ENCODE results near the gene RAB3C. TPM values are rescaled to one million over a fixed set of nuclear protein-coding genes. Genes with fewer than 3 reads are reported as not detected.
"Not testable (repeated sequence)": the region's sequence is repeated elsewhere in the genome, so short reads cannot be mapped to it uniquely, and the experiment has no call there.

Gene RAB3C, protein sequence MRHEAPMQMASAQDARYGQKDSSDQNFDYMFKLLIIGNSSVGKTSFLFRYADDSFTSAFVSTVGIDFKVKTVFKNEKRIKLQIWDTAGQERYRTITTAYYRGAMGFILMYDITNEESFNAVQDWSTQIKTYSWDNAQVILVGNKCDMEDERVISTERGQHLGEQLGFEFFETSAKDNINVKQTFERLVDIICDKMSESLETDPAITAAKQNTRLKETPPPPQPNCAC
- 12.6 TPM for polyA plus RNA-seq (2013, experiment 1 of 2)
- 11.0 TPM for polyA plus RNA-seq (2013, experiment 2 of 2)

DNA sequence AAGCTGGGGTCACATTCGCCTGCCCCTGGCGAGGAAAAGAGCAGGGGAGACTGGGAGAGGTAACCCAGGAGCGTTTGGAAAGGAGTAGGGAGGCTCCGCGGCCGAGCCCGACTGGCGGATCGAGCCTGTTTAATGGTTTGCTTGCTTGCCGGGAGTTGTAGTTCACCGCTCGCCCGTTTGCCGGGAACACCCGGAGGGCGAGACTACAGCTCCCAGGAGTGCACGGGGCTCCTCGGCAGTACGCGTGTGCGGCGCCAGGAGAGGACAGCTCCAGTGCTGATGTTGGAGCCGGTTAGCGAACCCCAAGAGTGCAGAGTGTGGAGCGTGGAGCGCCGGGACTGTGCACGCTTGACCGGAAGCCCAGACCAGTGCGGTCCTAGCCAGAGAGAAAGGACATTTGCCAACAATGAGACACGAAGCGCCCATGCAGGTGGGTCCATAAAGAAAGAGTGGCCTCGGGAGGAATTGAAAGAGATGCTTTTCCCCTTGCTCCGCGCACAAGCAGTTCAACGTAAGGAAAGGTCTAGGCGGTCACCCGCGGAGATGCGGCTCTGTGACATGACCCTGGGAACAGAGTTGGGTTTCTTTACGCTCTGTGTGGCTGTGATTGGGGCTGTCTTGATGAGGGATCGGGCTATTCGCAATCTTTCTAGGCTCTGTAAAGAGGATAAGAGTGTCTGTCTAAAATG lies at the start of gene RAB3C:
Gene RAB3C (plus strand): TSS at position 273 of the 689 bp plus-strand sequence. CDS start 134 bp downstream, at position 407.
- H3K27ac ChIP-seq (ENCODE audit: low read depth, low read length, severe bottlenecking) = no peak within 1 kb of the TSS
- no peaks in the 10 kb centered on the region for H3K36me3 ChIP-seq (ENCODE audit: control insufficient read depth, insufficient read depth, low read length)
- WGBS, 2 experiments (ENCODE audit: insufficient coverage in 2 of 2) = 0 to 1% methylated on average over 36 to 41 of the region's 43 CpGs
- H3K4me1 ChIP-seq (ENCODE audit: control insufficient read depth, insufficient read depth, low read length, poor library complexity, severe bottlenecking) = no peaks in the 10 kb centered on the region
- no peaks in the 10 kb centered on the region for H3K9me3 ChIP-seq (ENCODE audit: control insufficient read depth, low read length)
- H3K4me3 ChIP-seq (ENCODE audit: extremely low read depth, insufficient read depth, low read length, poor library complexity, severe bottlenecking) = peak within 1 kb of the TSS; percentile 71

DNA sequence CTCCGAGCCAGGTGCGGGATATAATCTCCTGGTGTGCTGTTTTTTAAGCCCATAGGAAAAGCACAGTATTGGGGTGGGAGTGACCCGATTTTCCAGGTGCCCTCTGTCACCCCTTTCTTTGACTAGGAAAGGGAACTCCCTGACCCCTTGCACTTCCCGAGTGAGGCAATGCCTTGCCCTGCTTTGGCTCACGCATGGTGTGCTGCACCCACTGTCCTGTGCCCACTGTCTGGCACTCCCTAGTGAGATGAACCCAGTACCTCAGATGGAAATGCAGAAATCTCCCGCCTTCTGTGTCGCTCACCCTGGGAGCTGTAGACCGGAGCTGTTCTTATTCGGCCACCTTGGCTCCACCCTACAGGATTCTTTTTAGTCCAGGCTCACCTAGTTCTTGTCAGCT lies 40.9 kb upstream of the RAB3C start:
- H3K9me3 ChIP-seq (ENCODE audit: control insufficient read depth, low read length); H3K36me3 ChIP-seq (ENCODE audit: control insufficient read depth, insufficient read depth, low read length); H3K27ac ChIP-seq (ENCODE audit: low read depth, low read length, severe bottlenecking); H3K4me3 ChIP-seq (ENCODE audit: extremely low read depth, insufficient read depth, low read length, poor library complexity, severe bottlenecking): not testable (repeated sequence)
- WGBS, 2 experiments (ENCODE audit: insufficient coverage in 2 of 2) = 95 to 96% methylated on average over 6 to 7 of the region's 9 CpGs
- H3K4me1 ChIP-seq (ENCODE audit: control insufficient read depth, insufficient read depth, low read length, poor library complexity, severe bottlenecking) = peaks cover 10% of the 10 kb centered on the region

DNA sequence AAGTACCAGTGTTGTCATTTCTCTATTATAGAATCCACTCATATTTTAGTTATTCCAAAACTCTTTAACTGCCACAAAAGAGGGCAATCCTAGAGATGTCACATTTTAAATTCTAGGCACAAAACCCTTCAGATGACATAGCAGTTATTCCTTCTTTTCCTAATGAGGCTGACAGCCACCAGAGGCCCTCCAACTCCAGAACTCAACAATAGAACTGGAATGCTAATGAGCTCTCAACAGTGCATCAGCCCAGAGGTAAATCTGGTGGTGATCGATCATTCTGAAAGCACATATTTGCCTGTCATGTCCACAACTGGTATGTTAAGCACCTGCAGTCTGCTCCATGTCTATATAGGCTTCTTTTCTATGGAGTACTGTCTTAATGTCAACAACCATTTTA lies 40.2 kb upstream of the RAB3C start:
- Histone ChIP-seq H3K36me3 (ENCODE audit: control insufficient read depth, insufficient read depth, low read length) (no peaks in the 10 kb centered on the region), H3K27ac (ENCODE audit: low read depth, low read length, severe bottlenecking) (no peak overlapping the region), H3K4me1 (ENCODE audit: control insufficient read depth, insufficient read depth, low read length, poor library complexity, severe bottlenecking) (peaks cover 10% of the 10 kb centered on the region), H3K9me3 (ENCODE audit: control insufficient read depth, low read length) (no peaks in the 10 kb centered on the region), H3K4me3 (ENCODE audit: extremely low read depth, insufficient read depth, low read length, poor library complexity, severe bottlenecking) (no peak overlapping the region)
- WGBS, 2 experiments (ENCODE audit: insufficient coverage in 2 of 2) = 77 to 88% methylated on average over 1 of the region's 1 CpG

DNA sequence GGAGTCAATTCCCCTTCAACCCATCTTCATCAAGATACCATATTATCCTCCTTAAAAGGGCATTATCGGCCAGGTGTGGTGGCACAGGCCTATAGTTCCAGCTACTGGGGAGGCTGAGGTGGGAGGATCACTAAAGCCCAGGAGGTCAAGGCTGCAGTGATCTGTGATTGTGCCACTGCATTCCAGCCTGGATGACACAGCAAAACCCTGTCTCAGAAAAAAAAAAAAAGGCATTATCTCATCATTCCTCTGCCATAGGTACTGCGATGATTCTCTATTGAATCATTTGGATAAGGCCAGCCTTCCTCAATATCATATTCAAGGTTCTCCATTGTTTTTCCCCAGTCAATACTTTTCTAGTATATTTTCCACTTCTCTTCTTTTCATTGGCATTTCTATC lies 39.2 kb upstream of the RAB3C start:
- H3K27ac ChIP-seq (ENCODE audit: low read depth, low read length, severe bottlenecking) = no peak overlapping the region
- H3K4me1 ChIP-seq (ENCODE audit: control insufficient read depth, insufficient read depth, low read length, poor library complexity, severe bottlenecking) = peaks cover 10% of the 10 kb centered on the region
- no peaks in the 10 kb centered on the region for H3K36me3 ChIP-seq (ENCODE audit: control insufficient read depth, insufficient read depth, low read length)
- WGBS, 2 experiments (ENCODE audit: insufficient coverage in 2 of 2) = 90 to 100% methylated on average over 1 of the region's 2 CpGs
- H3K9me3 ChIP-seq (ENCODE audit: control insufficient read depth, low read length) = no peaks in the 10 kb centered on the region
- H3K4me3 ChIP-seq (ENCODE audit: extremely low read depth, insufficient read depth, low read length, poor library complexity, severe bottlenecking) = no peak overlapping the region

DNA sequence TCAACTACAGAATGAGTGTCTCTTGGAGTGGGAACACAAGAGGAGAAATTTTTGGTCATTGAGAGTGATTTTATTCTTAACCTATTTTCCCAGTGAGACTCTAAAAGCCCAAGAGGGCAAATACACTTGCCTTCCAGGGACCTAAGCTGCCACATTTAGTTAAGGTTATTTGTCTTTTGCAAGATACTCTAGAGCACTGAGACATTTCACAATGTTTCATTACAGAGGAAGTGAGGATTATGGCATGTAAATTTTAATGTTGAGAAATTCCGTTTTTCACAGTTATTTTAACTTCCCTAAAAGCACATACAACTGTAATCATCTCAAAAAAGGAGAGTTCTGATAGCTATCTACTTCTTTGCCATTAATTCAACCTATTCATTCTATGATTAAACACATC lies 38.7 kb upstream of the RAB3C start:
- no peaks in the 10 kb centered on the region for H3K9me3 ChIP-seq (ENCODE audit: control insufficient read depth, low read length)
- H3K4me1 ChIP-seq (ENCODE audit: control insufficient read depth, insufficient read depth, low read length, poor library complexity, severe bottlenecking) = peaks cover 10% of the 10 kb centered on the region
- no peaks in the 10 kb centered on the region for H3K36me3 ChIP-seq (ENCODE audit: control insufficient read depth, insufficient read depth, low read length)
- no peak overlapping the region for H3K27ac ChIP-seq (ENCODE audit: low read depth, low read length, severe bottlenecking)
- H3K4me3 ChIP-seq (ENCODE audit: extremely low read depth, insufficient read depth, low read length, poor library complexity, severe bottlenecking) = no peak overlapping the region
- no CpG with 5 or more reads among the region's 1 CpG for WGBS, 2 experiments (ENCODE audit: insufficient coverage in 2 of 2)

DNA sequence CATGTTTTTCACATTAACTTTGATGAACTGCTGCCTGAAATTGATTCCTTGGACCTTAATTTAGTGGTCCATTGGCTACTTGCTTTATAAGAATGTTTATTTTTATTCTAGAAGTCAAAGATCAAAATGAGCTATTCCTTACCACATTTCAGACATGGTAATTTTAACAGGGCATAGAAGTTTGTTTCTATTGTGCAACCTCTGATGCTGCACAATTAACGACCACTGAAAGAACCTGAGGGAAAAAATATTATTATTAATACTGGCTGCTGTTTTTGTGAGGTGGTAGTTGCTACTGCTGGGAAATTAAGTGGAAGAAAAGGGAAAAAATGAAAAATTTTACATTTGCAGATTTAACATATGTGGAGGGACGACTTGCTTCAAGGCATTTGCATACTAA lies 37.9 kb upstream of the RAB3C start:
- peaks cover 10% of the 10 kb centered on the region for H3K4me1 ChIP-seq (ENCODE audit: control insufficient read depth, insufficient read depth, low read length, poor library complexity, severe bottlenecking)
- H3K36me3 ChIP-seq (ENCODE audit: control insufficient read depth, insufficient read depth, low read length) = no peaks in the 10 kb centered on the region
- no peak overlapping the region for H3K4me3 ChIP-seq (ENCODE audit: extremely low read depth, insufficient read depth, low read length, poor library complexity, severe bottlenecking)
- H3K27ac ChIP-seq (ENCODE audit: low read depth, low read length, severe bottlenecking) = no peak overlapping the region
- WGBS, 2 experiments (ENCODE audit: insufficient coverage in 2 of 2) = 100% methylated on average over 1 of the region's 2 CpGs; no CpG with 5 or more reads in 1 of the 2 experiments
- no peaks in the 10 kb centered on the region for H3K9me3 ChIP-seq (ENCODE audit: control insufficient read depth, low read length)

DNA sequence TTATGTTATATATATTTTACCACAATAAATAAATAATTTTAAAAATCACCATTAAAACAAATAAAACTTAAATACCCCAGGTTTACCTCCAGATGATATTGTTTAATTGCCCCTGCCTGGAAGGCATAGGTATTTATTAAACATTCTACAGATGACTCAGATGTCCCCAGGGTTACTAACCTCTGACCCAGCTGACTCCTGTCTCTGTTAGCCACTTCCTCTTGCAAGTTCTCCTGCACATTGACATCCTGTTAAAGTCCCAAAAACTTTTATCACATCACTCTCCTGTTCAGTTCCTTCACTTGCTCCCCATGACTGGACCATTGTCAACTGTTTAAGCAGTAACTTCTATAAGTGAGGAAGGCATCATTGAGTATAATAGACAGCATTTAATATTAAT lies 37.0 kb upstream of the RAB3C start:
- no peak overlapping the region for H3K27ac ChIP-seq (ENCODE audit: low read depth, low read length, severe bottlenecking)
- H3K4me3 ChIP-seq (ENCODE audit: extremely low read depth, insufficient read depth, low read length, poor library complexity, severe bottlenecking) = no peak overlapping the region
- no peaks in the 10 kb centered on the region for H3K36me3 ChIP-seq (ENCODE audit: control insufficient read depth, insufficient read depth, low read length)
- H3K9me3 ChIP-seq (ENCODE audit: control insufficient read depth, low read length) = no peaks in the 10 kb centered on the region
- H3K4me1 ChIP-seq (ENCODE audit: control insufficient read depth, insufficient read depth, low read length, poor library complexity, severe bottlenecking) = peaks cover 10% of the 10 kb centered on the region

DNA sequence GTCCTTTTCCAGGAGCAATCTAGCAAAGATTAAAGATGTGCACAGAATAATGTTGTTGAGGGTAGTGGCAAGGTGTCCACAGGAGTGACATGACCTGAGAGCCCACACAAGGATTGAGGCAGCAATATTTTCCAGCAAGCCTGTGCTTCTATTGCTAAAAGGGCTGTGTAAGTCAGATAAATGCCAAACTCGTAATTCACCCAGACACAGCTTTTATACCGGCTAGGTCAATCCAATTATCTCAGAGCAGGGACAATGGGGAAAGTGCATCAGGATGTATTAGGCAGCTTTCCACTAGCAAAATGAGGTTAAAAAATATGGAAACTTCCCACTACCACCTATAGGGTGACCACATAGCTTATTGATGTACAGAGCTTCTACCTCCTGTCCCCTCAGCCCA lies 34.8 kb upstream of the RAB3C start:
- 80% methylated on average over 1 of the region's 2 CpGs; no CpG with 5 or more reads in 1 of the 2 experiments for WGBS, 2 experiments (ENCODE audit: insufficient coverage in 2 of 2)

DNA sequence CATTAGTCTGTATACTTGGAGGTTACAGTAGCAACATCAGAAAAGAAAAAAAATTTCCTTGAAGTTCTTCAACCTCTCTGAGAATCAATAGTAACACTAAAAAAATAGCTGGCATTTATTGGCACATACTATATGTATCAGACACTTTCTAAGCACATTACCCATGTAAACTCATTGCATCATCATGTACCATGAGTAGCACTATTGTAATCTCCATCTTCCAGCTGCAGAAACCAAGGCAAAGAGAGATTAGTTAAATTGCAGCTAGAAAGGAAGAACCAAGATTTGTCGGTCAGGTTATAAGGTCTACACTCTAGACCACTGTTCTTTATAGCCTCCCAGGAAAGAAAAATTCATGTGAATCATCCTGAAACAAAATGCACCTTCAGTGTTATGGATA lies 31.4 kb upstream of the RAB3C start:
- Histone ChIP-seq H3K4me1 (ENCODE audit: control insufficient read depth, insufficient read depth, low read length, poor library complexity, severe bottlenecking) (peaks cover 2% of the 10 kb centered on the region), H3K36me3 (ENCODE audit: control insufficient read depth, insufficient read depth, low read length) (no peaks in the 10 kb centered on the region), H3K9me3 (ENCODE audit: control insufficient read depth, low read length) (no peaks in the 10 kb centered on the region), H3K27ac (ENCODE audit: low read depth, low read length, severe bottlenecking) (no peak overlapping the region), H3K4me3 (ENCODE audit: extremely low read depth, insufficient read depth, low read length, poor library complexity, severe bottlenecking) (no peak overlapping the region)
- 83% methylated on average over 1 of the region's 1 CpG; no CpG with 5 or more reads in 1 of the 2 experiments for WGBS, 2 experiments (ENCODE audit: insufficient coverage in 2 of 2)

More for the DNA sequence above, 34.8 kb upstream of the RAB3C start:
- no peak overlapping the region for H3K27ac ChIP-seq (ENCODE audit: low read depth, low read length, severe bottlenecking)
- no peaks in the 10 kb centered on the region for H3K36me3 ChIP-seq (ENCODE audit: control insufficient read depth, insufficient read depth, low read length)
- H3K9me3 ChIP-seq (ENCODE audit: control insufficient read depth, low read length) = no peaks in the 10 kb centered on the region
- H3K4me3 ChIP-seq (ENCODE audit: extremely low read depth, insufficient read depth, low read length, poor library complexity, severe bottlenecking) = no peak overlapping the region
- H3K4me1 ChIP-seq (ENCODE audit: control insufficient read depth, insufficient read depth, low read length, poor library complexity, severe bottlenecking) = peaks cover 10% of the 10 kb centered on the region

DNA sequence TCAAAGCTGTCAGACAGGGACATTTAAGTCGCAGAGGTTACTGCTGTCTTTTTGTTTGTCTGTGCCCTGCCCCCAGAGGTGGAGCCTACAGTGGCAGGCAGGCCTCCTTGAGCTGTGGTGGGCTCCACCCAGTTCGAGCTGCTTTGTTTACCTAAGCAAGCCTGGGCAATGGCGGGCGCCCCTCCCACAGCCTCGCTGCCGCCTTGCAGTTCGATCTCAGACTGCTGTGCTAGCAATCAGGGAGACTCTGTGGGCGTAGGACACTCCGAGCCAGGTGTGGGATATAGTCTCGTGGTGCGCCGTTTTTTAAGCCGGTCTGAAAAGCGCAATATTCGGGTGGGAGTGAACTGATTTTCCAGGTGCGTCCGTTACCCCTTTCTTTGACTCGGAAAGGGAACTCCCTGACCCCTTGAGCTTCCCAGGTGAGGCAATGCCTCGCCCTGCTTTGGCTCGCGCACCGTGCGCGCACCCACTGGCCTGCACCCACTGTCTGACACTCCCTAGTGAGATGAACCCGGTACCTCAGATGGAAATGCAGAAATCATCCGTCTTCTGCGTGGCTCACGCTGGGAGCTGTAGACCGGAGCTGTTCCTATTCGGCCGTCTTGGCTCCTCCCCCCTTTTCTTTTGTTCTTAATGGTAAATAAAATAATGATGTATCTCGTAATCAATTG lies 25.1 kb upstream of the RAB3C start:
- not testable (repeated sequence) for H3K27ac ChIP-seq (ENCODE audit: low read depth, low read length, severe bottlenecking); H3K9me3 ChIP-seq (ENCODE audit: control insufficient read depth, low read length); H3K36me3 ChIP-seq (ENCODE audit: control insufficient read depth, insufficient read depth, low read length); H3K4me1 ChIP-seq (ENCODE audit: control insufficient read depth, insufficient read depth, low read length, poor library complexity, severe bottlenecking); H3K4me3 ChIP-seq (ENCODE audit: extremely low read depth, insufficient read depth, low read length, poor library complexity, severe bottlenecking)
- 67 to 76% methylated on average over 14 to 17 of the region's 32 CpGs for WGBS, 2 experiments (ENCODE audit: insufficient coverage in 2 of 2)

Data from mesodermal cell (in vitro differentiated cells).